ENCODE data around the gene HLA-B.

The HLA-B gene

DNA sequence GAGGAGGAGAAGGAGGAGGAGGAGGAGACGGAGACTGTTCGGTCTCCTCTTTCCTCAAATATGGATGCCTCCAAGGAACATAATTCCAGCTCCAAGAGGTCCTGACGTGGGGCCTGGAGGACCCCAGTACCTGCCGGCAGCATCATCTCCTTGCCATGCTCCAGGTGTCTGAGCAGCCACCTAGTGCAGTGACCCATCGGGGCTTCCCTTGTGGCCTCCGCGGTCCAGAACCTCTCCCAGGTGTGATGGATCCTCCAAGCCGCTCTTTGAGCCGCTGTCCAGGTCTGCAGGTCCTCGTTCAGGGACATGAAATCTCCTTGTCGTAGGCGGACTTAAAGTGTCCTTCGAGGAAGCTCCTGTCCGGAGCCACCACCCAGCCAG lies 49.3 kb downstream of the HLA-B start:
- H3K4me3 ChIP-seq (ENCODE audit: low read depth, low read length), result no peak overlapping the region
- DNase-seq (ENCODE audit: low read depth), result no peak
- TF ChIP-seq, protein P1, sequence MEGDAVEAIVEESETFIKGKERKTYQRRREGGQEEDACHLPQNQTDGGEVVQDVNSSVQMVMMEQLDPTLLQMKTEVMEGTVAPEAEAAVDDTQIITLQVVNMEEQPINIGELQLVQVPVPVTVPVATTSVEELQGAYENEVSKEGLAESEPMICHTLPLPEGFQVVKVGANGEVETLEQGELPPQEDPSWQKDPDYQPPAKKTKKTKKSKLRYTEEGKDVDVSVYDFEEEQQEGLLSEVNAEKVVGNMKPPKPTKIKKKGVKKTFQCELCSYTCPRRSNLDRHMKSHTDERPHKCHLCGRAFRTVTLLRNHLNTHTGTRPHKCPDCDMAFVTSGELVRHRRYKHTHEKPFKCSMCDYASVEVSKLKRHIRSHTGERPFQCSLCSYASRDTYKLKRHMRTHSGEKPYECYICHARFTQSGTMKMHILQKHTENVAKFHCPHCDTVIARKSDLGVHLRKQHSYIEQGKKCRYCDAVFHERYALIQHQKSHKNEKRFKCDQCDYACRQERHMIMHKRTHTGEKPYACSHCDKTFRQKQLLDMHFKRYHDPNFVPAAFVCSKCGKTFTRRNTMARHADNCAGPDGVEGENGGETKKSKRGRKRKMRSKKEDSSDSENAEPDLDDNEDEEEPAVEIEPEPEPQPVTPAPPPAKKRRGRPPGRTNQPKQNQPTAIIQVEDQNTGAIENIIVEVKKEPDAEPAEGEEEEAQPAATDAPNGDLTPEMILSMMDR (IDR thresholded peaks at IDR 0.05; ENCODE audit: insufficient read depth, low read depth, low read length, missing control alignments), result no peak

DNA sequence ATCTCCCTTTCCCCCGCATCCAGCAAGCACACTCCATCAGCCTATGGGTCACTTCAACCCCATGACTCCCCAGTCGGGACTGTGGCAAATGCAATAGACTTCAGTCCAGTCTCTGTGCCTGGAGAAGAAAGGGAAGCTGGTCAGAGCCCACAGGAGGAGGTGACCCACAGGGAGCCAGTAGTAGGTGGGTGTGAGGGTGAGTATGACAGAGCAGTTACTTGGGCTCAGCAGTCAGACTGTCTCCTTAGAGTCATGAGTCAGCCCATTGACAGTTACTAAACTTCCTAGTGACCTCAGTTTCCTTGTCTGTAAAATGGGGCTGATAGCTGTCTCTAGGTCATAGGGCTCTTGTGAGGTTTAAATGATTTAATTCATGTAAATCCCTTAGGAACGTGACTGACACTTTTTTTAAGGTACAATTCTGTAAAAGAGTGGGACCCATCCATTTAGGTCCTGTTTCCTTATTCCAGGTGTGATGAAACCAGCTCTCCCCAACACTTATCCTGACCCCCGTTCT lies 51.2 kb downstream of the HLA-B start:
- TF ChIP-seq, protein P1 (IDR thresholded peaks at IDR 0.05; ENCODE audit: insufficient read depth, low read depth, low read length, missing control alignments), result no peak
- H3K4me3 ChIP-seq (ENCODE audit: low read depth, low read length), result no peak overlapping the region

DNA sequence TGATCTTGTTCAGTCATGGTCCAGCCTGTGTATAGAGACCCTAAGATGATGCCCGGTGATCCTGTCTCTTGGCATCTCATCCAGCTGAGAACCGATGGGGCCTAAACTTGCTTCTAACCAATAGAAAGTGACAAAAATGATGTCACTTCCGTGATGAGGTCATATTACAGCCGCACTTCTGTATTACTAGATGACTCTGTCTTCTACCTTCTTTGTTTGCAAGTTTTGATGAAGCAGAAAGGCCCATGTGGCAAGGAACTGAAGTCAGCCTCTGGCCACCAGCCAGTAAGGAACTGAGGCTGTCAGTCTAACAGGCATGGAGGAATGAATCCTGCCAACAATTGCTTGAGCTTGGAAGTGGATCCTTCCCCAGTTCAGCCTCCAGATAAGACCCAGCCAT lies 52.3 kb downstream of the HLA-B start:
- TF ChIP-seq, protein P1 (IDR thresholded peaks at IDR 0.05; ENCODE audit: insufficient read depth, low read depth, low read length, missing control alignments), result no peak
- no peak overlapping the region for H3K4me3 ChIP-seq (ENCODE audit: low read depth, low read length)
- DNase-seq (ENCODE audit: low read depth), result peak; percentile 29

More for the DNA sequence above, 51.2 kb downstream of the HLA-B start:
- DNase-seq (ENCODE audit: low read depth), result no peak

Measured in GM12865 (cell line).